SK-N-SH treated with all-trans-retinoic acid at 6 μM for 48 hours (cell line): ENCODE data around the gene MCU.
"Not testable (repeated sequence)": the region's sequence is repeated elsewhere in the genome, so short reads cannot be mapped to it uniquely, and the experiment has no call there.

Source experiments
- ATAC-seq: fragments of 200-7000 bp; cut with Tn5 transposase; 3 replicates; pipeline ENCODE4 v1.9.1; 2020; ENCODE audit warnings: mild to moderate bottlenecking, moderate library complexity
- ARNTL ChIP-seq: fragments of 450-650 bp; formaldehyde crosslinking; IDR thresholded peaks from 2 replicates; pipeline ENCODE4 v1.5.0; 2020; ENCODE audit warnings: low read depth, mild to moderate bottlenecking, moderate library complexity, borderline replicate concordance
- BACH2 ChIP-seq: fragments of 250-450 bp; sonication (Bioruptor Pico); IDR thresholded peaks from 2 replicates; pipeline ENCODE4 v1.9.0; 2021; ENCODE audit warnings: mild to moderate bottlenecking, borderline replicate concordance
- CSDC2 ChIP-seq: fragments of 250-450 bp; sonication (Bioruptor Pico); IDR thresholded peaks from 2 replicates; pipeline ENCODE4 v1.5.0; 2020; ENCODE audit warnings: mild to moderate bottlenecking, moderate library complexity
- ESRRG ChIP-seq: fragments of 250-450 bp; sonication (Bioruptor Pico); IDR thresholded peaks from 2 replicates; pipeline ENCODE4 v1.6.1; 2021; ENCODE audit warnings: mild to moderate bottlenecking
- GLIS3 ChIP-seq: fragments of 250-450 bp; sonication (Bioruptor Pico); IDR thresholded peaks from 2 replicates; pipeline ENCODE4 v1.5.0; 2020; ENCODE audit warnings: mild to moderate bottlenecking, moderate library complexity
- ISL1 ChIP-seq: fragments of 250-450 bp; sonication (Bioruptor Pico); IDR thresholded peaks from 2 replicates; pipeline ENCODE4 v2.1.2; 2022; ENCODE audit warnings: mild to moderate bottlenecking, moderate library complexity
- OSR1 ChIP-seq: fragments of 250-450 bp; sonication (Bioruptor Pico); IDR thresholded peaks from 2 replicates; pipeline ENCODE4 v1.8.0; 2022; ENCODE audit warnings: moderate library complexity, mild to moderate bottlenecking, inconsistent platforms
- PPARA ChIP-seq: fragments of 250-450 bp; sonication (Bioruptor Pico); IDR thresholded peaks from 2 replicates; pipeline ENCODE4 v1.5.0; 2020; ENCODE audit warnings: mild to moderate bottlenecking, borderline replicate concordance
- RARB ChIP-seq: fragments of 250-450 bp; sonication (Bioruptor Pico); IDR thresholded peaks from 2 replicates; pipeline ENCODE4 v1.8.0; 2021; ENCODE audit warnings: mild to moderate bottlenecking, moderate library complexity
- TCF4 ChIP-seq: fragments of 250-450 bp; sonication (Bioruptor Pico); IDR thresholded peaks from 2 replicates; pipeline ENCODE4 v1.8.0; 2021; ENCODE audit warnings: mild to moderate bottlenecking, moderate library complexity, borderline replicate concordance
- TOX ChIP-seq: fragments of 250-450 bp; sonication (Bioruptor Pico); IDR thresholded peaks from 2 replicates; pipeline ENCODE4 v1.8.0; 2021; ENCODE audit warnings: mild to moderate bottlenecking, moderate library complexity, borderline replicate concordance
- ZC3H10 ChIP-seq: fragments of 250-450 bp; sonication (Bioruptor Pico); IDR thresholded peaks from 2 replicates; pipeline ENCODE4 v1.5.1; 2021; ENCODE audit warnings: mild to moderate bottlenecking, moderate library complexity
- ZFP3 ChIP-seq: fragments of 250-450 bp; sonication (Bioruptor Pico); IDR thresholded peaks from 2 replicates; pipeline ENCODE4 v1.5.0; 2020; ENCODE audit warnings: mild to moderate bottlenecking, moderate library complexity
- ZFP30 ChIP-seq: fragments of 450-650 bp; formaldehyde crosslinking; IDR thresholded peaks from 2 replicates; pipeline ENCODE4 v1.5.0; 2022; ENCODE audit warnings: mild to moderate bottlenecking, moderate library complexity
- ZNF565 ChIP-seq: fragments of 450-650 bp; formaldehyde crosslinking; conservative IDR thresholded peaks from 2 replicates; pipeline ENCODE4 v1.5.0; 2020; ENCODE audit warnings: low read depth, mild to moderate bottlenecking, moderate library complexity
- ZNF70 ChIP-seq: fragments of 450-650 bp; formaldehyde crosslinking; IDR thresholded peaks from 2 replicates; pipeline ENCODE4 v1.5.0; 2020; ENCODE audit warnings: mild to moderate bottlenecking, moderate library complexity
- ZNF8 ChIP-seq: fragments of 450-650 bp; formaldehyde crosslinking; IDR thresholded peaks from 2 replicates; pipeline ENCODE4 v1.5.0; 2020; ENCODE audit warnings: mild to moderate bottlenecking, moderate library complexity
- TF ChIP-seq, protein P1 (sequence below): fragments of 250-450 bp; sonication (Bioruptor Pico); IDR thresholded peaks from 2 replicates; pipeline ENCODE4 v1.5.1; 2021; ENCODE audit warnings: mild to moderate bottlenecking, moderate library complexity
- TF ChIP-seq, protein P2 (sequence below): fragments of 250-450 bp; sonication (Bioruptor Pico); IDR thresholded peaks from 2 replicates; pipeline ENCODE4 v1.8.0; 2020; ENCODE audit warnings: mild to moderate bottlenecking, moderate library complexity, borderline replicate concordance
- TF ChIP-seq, protein P3 (sequence below): fragments of 250-450 bp; sonication (Bioruptor Pico); IDR thresholded peaks from 2 replicates; pipeline ENCODE4 v1.8.0; 2021; ENCODE audit warnings: low read depth, mild to moderate bottlenecking, moderate library complexity, borderline replicate concordance
- TF ChIP-seq, protein P4 (sequence below): fragments of 250-450 bp; sonication (Bioruptor Pico); IDR thresholded peaks from 2 replicates; pipeline ENCODE4 v1.5.0; 2020; ENCODE audit warnings: mild to moderate bottlenecking, moderate library complexity

The MCU gene

DNA sequence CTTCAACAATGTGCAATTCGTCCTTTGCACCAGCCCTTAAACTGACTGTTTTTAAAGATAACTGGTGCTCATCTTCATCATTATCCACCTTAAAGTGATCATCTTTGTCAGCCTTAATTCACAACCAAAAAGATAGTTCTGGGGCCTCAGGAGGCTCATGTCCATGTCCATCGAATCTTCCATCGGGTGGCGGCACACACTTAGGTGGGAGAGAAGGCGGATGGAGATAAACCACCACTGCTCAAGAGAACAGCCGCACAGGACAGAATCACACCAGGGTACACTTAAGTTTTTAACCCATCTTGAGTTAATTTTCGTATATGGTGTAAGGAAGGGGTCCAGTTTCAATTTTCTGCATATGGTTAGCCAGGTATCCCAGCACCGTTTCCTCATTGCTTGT lies 226.4 kb downstream of the MCU start (continued):
- TF ChIP-seq ZFP30 (CRISPR knock-in tag) (no peak), BACH2 (CRISPR knock-in tag) (no peak), RARB (CRISPR knock-in tag) (no peak), ESRRG (no peak), OSR1 (CRISPR knock-in tag) (no peak)

DNA sequence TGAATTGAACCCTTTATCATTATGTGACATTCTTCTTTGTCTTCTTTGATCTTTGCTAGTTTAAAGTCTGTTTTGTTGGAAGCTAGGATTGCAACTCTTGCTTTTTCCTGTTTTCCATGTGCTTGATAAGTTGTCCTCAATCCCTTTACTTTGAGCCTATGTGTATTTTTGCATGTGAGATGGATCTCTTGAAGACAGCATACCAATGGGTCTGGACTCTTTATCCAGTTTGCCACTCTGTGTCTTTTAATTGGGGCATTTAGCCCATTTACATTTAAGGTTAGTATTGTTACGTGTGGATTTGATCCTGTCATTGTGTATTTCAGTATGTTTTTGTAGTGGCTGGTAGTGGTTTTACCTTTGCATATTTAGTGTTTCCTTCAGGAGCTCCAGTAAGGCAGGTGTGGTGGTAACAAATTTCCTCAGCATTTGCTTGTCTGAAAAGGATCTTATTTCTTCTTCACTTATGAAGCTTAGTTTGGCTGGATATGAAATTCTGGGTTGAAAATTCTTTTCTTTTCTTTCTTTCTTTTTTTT lies 229.3 kb downstream of the MCU start:
- not testable (repeated sequence) for ATAC-seq

DNA sequence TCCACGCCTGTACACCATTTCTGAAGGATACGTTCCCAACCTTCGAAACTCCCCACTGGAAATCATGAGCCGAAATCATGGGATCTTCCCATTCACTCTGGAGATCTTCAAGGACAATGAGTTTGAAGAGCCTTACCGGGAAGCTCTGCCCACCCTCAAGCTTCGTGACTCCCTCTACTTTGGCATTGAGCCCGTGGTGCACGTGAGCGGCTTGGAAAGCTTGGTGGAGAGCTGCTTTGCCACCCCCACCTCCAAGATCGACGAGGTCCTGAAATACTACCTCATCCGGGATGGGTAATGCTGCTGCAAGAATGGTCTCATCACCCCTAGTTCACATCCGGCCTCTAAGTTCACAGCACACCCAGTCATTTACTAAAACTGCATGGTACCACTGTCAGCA lies 232.4 kb downstream of the MCU start:
- ATAC-seq = no peak
- no peak for TF ChIP-seq BACH2 (CRISPR knock-in tag)
- TF ChIP-seq ESRRG = no peak
- no peak for TF ChIP-seq ZNF565 (CRISPR knock-in tag)
- TF ChIP-seq GLIS3 (CRISPR knock-in tag) = no peak
- TF ChIP-seq PPARA (CRISPR knock-in tag) = no peak
- TF ChIP-seq, protein P1, sequence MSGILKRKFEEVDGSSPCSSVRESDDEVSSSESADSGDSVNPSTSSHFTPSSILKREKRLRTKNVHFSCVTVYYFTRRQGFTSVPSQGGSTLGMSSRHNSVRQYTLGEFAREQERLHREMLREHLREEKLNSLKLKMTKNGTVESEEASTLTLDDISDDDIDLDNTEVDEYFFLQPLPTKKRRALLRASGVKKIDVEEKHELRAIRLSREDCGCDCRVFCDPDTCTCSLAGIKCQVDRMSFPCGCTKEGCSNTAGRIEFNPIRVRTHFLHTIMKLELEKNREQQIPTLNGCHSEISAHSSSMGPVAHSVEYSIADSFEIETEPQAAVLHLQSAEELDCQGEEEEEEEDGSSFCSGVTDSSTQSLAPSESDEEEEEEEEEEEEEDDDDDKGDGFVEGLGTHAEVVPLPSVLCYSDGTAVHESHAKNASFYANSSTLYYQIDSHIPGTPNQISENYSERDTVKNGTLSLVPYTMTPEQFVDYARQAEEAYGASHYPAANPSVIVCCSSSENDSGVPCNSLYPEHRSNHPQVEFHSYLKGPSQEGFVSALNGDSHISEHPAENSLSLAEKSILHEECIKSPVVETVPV (CRISPR knock-in tag) = no peak
- TF ChIP-seq ZFP30 (CRISPR knock-in tag) = no peak
- no peak for TF ChIP-seq OSR1 (CRISPR knock-in tag)
- no peak for TF ChIP-seq RARB (CRISPR knock-in tag)
- no peak for TF ChIP-seq TOX
- no peak for TF ChIP-seq ZC3H10 (CRISPR knock-in tag)
- TF ChIP-seq ZNF70 = no peak
- no peak for TF ChIP-seq CSDC2 (CRISPR knock-in tag)
- TF ChIP-seq, protein P2, sequence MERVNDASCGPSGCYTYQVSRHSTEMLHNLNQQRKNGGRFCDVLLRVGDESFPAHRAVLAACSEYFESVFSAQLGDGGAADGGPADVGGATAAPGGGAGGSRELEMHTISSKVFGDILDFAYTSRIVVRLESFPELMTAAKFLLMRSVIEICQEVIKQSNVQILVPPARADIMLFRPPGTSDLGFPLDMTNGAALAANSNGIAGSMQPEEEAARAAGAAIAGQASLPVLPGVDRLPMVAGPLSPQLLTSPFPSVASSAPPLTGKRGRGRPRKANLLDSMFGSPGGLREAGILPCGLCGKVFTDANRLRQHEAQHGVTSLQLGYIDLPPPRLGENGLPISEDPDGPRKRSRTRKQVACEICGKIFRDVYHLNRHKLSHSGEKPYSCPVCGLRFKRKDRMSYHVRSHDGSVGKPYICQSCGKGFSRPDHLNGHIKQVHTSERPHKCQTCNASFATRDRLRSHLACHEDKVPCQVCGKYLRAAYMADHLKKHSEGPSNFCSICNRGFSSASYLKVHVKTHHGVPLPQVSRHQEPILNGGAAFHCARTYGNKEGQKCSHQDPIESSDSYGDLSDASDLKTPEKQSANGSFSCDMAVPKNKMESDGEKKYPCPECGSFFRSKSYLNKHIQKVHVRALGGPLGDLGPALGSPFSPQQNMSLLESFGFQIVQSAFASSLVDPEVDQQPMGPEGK (CRISPR knock-in tag) = no peak
- no peak for TF ChIP-seq TCF4
- no peak for TF ChIP-seq ARNTL (CRISPR knock-in tag)
- no peak for TF ChIP-seq ZFP3 (CRISPR knock-in tag)
- no peak for TF ChIP-seq ZNF8 (CRISPR knock-in tag)
- TF ChIP-seq ISL1 = no peak

DNA sequence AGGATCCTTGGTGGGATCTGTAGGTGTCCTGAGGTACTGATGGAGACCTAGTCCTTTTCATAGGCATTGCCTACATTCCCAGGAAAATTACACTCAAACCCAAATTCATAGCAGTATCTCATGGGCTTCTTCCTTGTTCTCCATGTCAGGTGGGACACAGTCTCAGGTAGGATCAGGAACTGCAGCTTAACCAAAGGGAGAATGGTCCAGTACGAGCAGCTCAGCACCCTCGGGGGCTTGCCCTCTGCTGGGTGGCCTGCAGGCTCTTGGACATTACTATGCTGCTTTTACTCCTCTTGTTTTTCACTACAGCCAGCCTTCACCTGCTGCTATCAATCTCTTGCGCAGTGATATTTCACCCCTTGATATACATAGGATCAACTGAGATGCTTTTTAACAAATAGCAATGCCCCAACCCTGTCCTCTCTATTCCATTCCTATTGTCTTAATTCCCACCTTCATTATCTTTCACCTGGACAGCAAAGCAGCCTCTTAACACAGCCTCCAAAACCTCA lies 234.1 kb downstream of the MCU start:
- no peak for ATAC-seq
- TF ChIP-seq, protein P3, sequence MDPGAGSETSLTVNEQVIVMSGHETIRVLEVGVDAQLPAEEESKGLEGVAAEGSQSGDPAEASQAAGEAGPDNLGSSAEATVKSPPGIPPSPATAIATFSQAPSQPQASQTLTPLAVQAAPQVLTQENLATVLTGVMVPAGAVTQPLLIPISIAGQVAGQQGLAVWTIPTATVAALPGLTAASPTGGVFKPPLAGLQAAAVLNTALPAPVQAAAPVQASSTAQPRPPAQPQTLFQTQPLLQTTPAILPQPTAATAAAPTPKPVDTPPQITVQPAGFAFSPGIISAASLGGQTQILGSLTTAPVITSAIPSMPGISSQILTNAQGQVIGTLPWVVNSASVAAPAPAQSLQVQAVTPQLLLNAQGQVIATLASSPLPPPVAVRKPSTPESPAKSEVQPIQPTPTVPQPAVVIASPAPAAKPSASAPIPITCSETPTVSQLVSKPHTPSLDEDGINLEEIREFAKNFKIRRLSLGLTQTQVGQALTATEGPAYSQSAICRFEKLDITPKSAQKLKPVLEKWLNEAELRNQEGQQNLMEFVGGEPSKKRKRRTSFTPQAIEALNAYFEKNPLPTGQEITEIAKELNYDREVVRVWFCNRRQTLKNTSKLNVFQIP (CRISPR knock-in tag) = no peak
- no peak for TF ChIP-seq PPARA (CRISPR knock-in tag)
- TF ChIP-seq, protein P4, sequence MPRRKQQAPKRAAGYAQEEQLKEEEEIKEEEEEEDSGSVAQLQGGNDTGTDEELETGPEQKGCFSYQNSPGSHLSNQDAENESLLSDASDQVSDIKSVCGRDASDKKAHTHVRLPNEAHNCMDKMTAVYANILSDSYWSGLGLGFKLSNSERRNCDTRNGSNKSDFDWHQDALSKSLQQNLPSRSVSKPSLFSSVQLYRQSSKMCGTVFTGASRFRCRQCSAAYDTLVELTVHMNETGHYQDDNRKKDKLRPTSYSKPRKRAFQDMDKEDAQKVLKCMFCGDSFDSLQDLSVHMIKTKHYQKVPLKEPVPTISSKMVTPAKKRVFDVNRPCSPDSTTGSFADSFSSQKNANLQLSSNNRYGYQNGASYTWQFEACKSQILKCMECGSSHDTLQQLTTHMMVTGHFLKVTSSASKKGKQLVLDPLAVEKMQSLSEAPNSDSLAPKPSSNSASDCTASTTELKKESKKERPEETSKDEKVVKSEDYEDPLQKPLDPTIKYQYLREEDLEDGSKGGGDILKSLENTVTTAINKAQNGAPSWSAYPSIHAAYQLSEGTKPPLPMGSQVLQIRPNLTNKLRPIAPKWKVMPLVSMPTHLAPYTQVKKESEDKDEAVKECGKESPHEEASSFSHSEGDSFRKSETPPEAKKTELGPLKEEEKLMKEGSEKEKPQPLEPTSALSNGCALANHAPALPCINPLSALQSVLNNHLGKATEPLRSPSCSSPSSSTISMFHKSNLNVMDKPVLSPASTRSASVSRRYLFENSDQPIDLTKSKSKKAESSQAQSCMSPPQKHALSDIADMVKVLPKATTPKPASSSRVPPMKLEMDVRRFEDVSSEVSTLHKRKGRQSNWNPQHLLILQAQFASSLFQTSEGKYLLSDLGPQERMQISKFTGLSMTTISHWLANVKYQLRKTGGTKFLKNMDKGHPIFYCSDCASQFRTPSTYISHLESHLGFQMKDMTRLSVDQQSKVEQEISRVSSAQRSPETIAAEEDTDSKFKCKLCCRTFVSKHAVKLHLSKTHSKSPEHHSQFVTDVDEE (CRISPR knock-in tag) = no peak
- no peak for TF ChIP-seq ZFP3 (CRISPR knock-in tag)
